NCI-H2196 (cell line): ENCODE results near the gene PCBD2.
"Not testable (repeated sequence)": the region's sequence is repeated elsewhere in the genome, so short reads cannot be mapped to it uniquely, and the experiment has no call there.

ENCODE experiments used
- DNase-seq: peaks from one replicate; lab custom pipeline; 2025; ENCODE audit not compliant: unreplicated experiment; lab: John Stamatoyannopoulos, UW

Gene PCBD2

DNA sequence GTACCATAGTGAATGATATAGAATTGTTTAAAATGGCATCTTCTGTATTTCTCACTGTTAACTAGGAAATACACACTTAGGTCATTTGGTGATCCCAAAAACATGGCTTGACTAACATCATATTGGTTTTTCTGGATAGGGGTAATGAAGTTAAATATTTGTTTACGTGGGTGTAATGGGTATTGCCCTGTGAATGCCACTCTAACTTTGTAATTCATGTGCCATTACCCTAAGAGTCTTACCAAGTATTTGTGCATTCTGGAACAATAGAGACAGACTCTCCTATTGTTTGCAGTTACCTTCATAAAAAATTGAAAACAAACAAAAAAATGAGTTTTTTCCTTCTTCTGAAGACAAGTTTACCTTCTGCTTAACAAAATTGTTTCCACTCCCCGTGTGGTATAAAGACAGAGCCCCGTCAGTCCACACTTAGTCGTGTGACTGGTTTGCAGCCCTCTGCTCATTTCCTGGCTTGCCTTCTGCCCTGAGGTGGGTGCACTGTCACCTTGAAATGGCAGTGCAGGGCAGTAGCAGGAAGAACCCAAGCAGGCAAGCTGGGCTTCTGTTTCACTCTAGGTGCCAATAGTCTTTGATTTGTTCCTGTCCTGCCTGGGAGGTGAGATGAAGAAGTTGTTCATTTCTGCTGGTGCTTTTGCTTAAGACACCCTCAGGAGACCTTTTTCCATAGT is 53.1 kb downstream of the PCBD2 start:
- no peak for DNase-seq

DNA sequence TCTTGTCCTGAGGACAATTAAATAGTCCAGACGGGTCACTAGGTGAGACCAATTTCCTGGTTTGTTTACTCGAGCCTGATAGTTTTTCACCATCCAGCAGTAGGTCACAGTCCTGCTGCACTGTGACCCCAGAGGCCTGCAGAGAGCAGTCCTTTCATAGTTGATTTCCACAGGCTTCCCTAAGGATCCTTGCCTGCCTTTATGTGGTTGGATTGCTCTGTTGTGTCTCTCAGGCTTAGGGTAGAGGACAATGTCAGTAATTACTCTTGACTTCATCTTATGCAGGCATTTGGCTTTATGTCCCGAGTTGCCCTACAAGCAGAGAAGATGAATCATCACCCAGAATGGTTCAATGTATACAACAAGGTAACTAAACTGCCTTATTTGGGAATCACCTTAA is 53.8 kb downstream of the PCBD2 start:
- DNase-seq = no peak

DNA sequence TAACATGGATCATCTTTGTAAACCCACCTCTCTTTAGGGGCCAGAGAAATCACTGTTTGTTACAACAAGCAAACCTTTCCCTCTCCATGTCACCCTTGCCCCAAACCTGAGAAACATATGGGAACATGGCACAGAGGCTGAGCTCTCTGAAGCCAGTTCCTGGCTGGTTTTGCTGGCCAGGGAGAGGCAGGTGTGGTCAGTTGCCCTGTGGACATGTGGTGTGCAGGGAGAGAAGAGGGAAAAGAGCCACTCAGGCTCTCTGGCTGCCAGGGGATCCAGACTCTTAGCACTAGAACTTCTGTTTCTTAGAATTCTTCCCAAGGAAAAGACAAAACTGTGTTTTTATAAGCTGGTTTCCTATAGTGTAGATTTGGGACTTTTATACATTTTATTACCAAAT is 58.2 kb downstream of the PCBD2 start:
- no peak for DNase-seq

DNA sequence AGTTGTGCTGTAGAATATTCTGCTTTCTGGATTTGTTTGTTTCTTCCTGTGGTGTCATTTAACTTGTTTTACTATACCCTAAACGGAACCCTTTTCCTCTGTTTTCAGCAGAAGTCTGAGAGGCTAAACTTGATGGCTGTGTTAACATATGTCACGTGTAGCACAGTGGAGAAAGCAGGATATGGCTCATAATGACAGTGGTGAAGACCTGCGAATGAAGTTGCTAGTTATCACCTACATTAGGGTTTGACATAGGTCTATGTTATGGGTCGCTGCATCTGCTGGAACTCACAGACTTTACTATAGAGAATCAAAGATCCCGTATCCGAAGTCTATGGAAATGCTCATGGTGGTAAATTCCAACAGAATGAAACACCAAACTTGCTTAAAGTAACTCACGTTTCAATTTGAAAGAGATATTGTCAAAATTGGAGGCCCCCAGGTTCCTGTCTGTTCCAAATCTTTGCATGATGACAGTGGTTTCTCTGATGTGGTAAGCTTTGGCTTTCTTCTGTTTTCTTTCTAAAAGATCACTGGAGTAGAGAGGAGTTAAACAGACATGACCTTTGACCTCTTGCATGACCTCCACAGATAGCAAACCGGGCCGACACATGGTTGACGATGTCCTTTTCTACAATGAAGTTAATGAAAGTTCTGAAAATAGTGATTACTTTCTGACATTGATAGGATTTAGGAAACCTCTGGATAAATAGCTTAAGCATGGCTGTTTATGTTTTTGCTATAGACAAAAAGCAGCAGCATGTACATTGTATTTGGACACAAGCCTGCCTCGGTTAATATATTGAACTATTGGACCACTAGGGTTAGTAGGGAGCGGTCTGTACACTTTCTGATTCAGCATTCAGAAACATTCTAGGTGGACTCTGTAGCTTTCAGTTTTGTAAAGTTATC is 59.7 kb downstream of the PCBD2 start:
- DNase-seq = no peak

DNA sequence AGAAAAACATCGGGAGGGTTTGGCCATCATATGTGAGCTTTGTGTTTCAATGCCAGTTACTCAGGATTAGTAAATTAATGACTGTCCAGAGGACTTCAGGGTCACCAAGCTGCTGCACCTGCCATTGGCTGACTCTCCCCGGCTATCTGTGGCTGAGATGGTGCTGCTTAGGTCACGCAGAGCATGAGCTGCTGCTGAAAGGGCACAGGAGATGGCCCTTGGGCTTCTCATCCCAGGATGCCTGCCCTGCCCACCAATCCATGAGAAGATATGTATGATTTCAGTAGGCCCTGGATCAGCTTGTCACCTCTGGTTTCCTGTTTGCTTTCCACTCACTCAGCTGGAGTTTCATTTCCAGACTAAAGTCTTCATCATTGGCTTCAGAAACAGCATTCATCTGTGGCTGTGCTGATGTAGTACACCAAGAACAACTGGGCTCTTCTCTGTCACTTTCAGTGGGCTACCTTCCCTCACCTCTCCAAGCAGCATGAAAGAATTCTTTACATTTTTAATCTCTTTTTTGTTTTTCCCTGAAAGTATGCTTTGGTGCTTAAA is 60.4 kb downstream of the PCBD2 start:
- no peak for DNase-seq

DNA sequence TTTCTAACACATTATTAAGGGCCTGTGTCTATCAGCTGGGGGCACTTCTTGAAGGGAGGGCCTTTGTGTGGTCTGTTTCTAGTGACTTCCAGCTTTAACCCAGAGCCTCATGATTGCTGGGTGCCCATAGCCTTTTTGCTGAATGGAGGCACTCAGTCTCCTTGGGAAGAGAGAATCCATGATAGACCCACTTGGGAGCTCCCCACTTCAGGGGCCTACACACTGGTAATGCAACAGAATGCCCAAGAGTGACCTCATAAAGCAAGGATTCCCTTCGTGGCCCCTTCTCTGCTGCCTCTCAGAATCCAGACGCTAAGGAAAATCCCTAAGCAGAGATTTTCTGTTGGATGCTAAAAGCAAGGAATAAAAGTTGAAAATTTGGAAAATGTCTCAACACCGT is 62.7 kb downstream of the PCBD2 start, which contains the start of gene CATSPER3:
Gene CATSPER3, plus strand, starts transcription at position 301 of the 400 bp plus-strand sequence. Its CDS starts 85 bp downstream, at position 386.
- no peak for DNase-seq

DNA sequence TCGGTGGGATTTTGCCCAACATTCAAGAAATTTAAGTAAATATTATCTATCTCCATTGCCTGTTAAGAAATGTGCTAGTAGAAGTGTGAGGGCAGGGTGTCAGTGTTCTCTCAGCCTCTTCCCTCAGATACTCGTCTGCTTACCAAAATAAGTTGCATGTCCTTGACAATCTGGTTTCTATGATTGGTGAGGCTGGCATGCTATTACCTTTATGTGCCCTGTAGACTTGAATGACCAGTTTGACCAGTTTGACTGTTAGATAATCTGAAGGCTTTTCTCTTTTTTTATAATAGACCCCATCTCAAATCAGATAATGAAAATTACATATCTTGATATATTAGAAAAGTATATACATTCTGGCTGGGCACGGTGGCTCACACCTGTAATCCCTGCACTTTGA is 63.1 kb downstream of the PCBD2 start:
- peak; percentile 20 for DNase-seq

GRCh38 chr5:134969166-134969565 is 64.2 kb downstream of the PCBD2 start:
- DNase-seq = no peak

- no peak for DNase-seq
Observed at GRCh38 chr5:134975078-134975715, 70.3 kb downstream of the PCBD2 start.

DNA sequence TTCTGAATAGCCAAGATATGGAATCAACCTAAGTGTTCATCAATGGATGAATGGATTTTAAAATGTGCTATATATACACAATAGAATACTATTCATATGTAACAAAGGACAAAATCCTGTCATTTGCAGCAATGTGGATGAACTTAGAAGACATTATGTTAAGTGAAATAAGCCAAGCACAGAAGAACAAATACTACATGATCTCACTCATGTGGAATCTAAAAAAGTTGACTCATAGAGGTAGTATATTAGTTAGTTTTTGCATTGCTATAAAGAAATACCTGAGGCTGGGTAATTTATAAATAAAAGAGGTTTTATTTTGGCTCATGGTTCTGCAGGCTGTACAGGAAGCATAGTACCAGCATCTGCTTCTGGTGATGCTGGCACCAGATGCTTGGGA is 70.9 kb downstream of the PCBD2 start:
- no peak for DNase-seq

DNA sequence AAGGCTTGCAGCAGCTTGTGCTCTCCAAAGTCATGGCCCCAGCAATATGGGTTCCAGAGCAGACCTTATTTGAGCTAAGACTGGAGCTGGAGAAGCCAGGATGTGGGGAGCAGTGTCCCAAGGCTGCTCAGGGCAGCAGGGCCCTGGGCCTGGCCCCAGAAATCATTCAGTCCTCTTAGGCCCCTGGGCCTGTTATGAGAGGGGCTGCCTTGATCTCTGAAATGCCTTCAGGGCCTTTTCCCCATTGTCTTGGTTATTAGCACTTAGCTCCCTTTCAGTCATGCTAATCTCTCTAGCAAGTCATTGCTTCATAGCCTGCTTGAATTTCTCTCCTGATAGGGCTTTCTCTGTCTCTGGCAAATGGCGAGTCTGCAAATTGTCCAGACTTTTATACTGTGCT is 71.9 kb downstream of the PCBD2 start:
- no peak for DNase-seq

- no peak for DNase-seq
Observed at GRCh38 chr5:134979416-134979815, 74.5 kb downstream of the PCBD2 start.

GRCh38 chr5:134982230-134982629 is 77.3 kb downstream of the PCBD2 start:
- DNase-seq = no peak

GRCh38 chr5:134989266-134989830 is 84.4 kb downstream of the PCBD2 start:
- DNase-seq = no peak

GRCh38 chr5:134990183-134990582 is 85.3 kb downstream of the PCBD2 start:
- DNase-seq = not testable (repeated sequence)

DNA sequence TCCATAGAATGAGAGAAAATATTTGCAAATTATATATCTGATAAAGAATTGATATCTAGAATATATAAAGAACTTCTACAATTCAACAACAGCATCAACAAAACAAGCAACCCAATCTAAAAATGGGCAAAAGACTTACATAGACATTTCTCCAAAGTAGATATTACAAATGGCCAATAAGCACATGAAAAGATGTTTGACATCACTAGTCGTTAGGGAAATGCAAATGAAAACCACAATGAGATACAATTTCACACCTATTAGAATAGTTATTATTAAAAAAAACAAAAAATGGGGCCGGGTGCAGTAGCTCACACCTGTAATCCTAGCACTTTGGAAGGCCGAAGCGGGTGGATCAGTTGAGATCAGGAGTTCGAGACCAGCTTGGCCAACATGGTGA is 87.2 kb downstream of the PCBD2 start:
- DNase-seq = no peak

- DNase-seq = no peak
Observed at GRCh38 chr5:134993161-134993560, 88.2 kb downstream of the PCBD2 start.

GRCh38 chr5:134994560-134995156 is 89.7 kb downstream of the PCBD2 start:
- no peak for DNase-seq

DNA sequence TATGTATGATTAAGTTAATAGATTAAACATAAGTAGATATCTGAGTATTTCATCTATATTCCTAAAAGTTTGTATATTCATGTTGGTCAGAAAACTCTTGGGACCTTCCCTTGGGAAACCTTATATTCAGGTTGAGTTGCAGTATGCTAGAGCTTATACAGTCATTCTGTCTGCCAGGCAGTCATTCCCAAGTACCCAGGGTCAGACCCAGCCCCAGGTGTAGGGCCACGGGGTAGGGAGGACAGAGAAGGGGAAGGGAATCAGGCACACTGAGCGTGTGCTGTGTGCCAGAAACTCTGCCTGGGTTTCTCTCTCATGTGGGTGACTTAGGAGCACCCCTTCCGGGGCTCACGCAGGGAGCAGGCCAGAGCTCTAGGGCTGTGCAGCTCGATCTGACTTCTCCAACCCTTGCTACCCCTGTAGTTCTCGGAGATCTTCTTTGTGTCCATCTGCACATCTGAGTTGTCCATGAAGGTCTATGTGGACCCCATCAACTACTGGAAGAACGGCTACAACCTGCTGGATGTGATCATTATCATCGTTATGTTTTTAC is 91.0 kb downstream of the PCBD2 start:
- DNase-seq = no peak

DNA sequence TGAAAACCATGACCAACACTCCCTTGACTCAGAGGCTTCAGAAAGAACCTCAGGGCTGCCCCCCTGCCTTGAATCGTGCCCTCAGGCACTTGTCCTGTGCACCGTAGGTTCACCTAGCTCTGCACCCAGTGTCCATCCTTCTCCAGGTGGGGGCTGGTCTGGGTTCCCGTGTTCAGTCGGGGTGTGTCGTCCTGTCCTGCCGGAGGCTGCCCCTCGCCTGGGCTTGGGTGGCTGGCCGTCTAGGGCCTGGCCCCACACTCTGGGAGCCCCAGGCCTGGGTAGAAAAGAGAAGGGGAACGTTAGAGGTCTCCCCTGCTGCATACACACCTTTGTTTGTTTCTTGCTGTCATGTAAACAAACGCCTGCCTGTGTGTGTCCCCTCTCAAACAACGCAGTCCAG is 92.1 kb downstream of the PCBD2 start:
- no peak for DNase-seq
